HG03175 (cell line): Measurements from ENCODE around the gene MFSD11.
"Not testable (repeated sequence)": the region's sequence is repeated elsewhere in the genome, so short reads cannot be mapped to it uniquely, and the experiment has no call there.

Source experiments
- ATAC-seq: cut with Tn5 transposase; IDR thresholded peaks from one replicate; pipeline ENCODE4 v1.9.1; 2021; ENCODE audit warnings: mild to moderate bottlenecking, moderate library complexity; ENCODE audit not compliant: unreplicated experiment

The MFSD11 gene

DNA sequence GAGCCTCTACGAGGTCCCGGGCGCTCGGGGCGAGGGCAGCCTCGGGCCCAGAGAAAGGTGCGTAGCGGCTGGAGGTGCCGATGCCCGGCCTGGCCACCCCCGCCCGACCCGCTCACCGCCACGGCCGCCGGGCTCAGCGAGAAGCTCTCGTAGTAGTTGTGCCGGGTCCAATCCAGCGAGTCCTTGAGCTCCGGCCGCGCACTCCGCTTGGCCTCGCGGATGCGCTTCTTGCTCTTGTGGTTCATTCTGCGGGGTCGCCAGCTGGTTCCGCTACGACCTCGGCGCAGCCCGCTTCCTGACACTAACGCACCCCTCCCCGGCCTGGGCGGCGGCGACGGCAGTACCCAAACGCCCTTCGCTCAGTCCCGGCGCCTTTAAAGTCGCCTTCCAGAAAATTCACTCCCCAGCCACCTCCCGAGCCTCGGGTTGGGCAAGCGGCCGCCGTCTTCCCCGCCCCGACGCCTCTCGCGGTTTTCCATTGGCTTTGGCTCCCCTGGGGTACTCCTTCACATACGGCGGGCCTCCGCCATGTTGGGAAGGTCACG lies 11.6 kb upstream of the MFSD11 start, which contains the start of gene JMJD6:
Gene JMJD6, minus strand, starts transcription at position 376 of the 545 bp plus-strand sequence. Its CDS starts 131 bp downstream, at position 245.
- ATAC-seq: peak; percentile 78

DNA sequence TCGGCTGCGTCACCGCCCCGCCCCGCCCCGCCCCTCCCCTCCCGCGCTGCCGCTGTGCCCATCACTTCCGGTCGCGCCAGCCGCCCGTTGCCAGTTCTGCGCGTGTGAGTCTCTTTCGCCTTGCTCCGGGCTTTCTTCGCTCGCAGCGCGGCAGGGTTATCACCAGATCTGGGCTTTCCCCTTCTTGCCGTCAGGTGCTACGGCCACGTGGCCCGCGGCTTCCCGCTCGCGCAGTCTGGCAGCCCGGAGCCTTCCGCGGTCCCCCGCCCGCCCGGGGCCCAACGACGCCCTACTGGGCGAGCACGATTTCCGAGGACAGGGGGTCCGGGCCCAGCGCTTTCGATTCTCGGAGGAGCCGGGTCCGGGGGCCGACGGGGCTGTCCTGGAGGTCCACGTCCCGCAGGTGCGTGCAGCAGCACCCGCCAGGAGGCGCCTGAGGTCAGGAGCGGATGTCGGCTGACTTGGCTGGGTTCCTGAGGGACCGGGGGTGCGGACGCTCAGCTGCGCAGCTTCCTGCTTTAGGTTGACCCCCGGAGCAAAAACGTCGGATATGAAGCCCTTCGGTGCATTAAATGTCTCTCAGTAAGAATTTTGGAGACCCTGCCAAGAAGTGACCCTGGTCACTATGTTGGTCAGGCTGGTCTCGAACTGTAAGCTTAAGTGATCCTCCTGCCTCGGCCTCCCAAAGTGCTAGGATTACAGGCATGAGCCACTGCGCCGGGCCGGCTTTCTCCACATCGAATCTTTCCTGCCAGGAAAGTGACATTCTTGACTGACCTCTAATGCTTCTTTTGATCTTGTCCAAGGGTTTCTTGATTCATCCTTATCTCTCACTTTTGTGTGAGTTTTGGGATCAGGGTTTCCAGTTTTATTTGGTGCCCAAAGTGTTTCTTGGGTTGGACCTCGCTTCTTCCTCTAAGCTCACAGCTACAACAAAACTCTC lies 10.9 kb upstream of the MFSD11 start, which contains the start of gene METTL23:
Gene METTL23, plus strand, starts transcription at position 64 of the 943 bp plus-strand sequence. CDS start 2,872 bp downstream, outside the sequence.
- peak; percentile 42 for ATAC-seq

DNA sequence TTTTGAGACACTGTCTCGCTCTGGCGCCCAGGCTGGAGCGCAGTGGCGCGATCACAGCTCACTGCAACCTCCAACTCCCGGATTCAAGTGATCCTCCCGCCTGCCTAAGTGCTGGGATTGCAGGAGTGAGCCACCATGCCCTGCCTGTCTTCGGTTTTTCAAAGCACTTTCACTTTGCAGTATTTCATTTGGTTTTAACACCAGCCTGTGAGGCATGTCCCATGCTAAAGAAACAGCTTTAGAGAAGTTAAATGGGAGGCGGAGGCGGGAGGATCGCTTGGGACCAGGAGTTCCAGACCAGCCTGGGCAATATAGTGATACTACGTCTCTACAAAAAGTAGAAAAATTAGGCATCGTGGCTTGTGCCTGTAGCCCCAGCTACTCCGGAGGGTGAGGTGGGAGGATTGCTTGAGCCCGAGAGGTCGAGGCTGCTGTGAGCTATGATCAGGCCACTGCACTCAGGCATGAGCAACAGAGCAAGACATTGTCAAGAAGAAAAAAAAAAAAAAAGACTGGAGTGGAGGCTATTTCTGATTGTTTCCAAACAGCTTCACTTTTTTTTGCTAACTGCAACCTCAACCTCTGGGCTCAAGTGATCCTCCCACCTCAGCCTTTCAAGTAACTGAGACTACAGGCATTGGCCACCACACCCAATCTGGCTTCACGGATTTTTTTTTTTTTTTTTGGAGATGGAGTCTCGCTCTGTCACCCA lies 10.0 kb upstream of the MFSD11 start:
- no peak for ATAC-seq

DNA sequence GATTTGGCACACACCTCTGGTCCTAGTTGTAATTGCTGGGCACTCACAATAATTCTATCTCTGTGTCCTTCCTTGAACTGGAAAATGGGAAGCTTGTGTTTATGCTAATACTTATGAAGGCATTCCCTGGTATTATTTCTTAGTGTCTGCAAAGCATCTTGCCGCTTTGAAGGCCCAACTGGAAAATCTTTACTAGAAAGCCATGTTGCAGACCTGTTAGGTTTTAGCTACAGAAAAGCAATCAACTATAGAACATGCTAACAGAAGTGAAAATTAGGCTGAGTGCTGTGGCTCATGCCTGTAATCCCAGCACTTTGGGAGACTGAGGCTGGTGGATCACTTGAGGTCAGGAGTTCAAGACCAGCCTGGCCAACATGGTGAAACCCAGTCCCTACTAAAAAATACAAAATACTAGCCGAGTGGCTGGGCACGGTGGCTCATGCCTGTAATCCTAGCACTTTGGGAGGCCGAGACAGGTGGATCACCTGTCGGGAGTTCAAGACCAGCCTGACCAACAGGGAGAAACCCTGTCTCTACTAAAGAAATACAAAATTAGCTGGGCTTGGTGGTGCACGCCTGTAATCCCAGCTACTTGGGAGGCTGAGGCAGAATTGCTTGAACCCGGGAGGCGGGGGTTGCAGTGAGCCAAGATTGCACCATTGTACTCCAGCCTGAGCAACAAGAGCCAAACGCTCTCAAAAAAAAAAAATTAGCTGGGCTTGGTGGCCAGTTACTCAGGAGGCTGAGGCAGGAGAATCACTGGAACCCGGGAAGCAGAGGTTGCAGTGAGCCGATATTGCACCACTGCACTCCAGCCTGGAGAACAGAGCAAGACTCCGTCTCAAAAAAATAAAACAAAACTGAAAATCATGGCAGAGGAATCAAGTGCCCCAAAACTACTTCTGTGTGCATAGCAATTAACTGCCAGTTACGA lies 5.9 kb upstream of the MFSD11 start:
- ATAC-seq: not testable (repeated sequence)

DNA sequence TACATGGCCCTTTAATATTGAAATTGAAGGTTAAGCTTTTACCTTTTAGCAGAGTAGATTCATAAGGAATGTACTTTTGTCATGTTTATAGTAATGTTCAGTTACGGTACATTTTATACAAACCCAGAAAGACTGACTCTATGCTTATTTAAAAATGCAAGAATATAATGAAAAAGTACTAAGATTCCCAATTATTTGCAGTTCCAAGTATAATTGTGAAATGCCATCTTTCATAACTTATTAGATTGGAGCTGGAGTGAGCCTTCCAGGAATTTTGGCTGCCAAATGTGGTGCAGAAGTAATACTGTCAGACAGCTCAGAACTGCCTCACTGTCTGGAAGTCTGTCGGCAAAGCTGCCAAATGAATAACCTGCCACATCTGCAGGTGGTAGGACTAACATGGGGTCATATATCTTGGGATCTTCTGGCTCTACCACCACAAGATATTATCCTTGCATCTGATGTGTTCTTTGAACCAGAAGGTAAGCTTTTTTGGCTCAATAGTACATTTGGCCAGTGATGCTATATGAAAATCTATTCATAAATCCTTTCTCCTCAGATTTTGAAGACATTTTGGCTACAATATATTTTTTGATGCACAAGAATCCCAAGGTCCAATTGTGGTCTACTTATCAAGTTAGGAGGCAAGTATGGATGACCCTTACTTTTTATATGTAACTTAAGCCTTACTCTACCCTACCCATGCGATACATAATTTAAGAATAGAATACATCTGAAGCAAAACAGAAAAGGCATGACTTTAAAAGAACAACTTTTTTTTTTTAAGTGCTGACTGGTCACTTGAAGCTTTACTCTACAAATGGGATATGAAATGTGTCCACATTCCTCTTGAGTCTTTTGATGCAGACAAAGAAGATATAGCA lies 4.9 kb upstream of the MFSD11 start:
- no peak for ATAC-seq

DNA sequence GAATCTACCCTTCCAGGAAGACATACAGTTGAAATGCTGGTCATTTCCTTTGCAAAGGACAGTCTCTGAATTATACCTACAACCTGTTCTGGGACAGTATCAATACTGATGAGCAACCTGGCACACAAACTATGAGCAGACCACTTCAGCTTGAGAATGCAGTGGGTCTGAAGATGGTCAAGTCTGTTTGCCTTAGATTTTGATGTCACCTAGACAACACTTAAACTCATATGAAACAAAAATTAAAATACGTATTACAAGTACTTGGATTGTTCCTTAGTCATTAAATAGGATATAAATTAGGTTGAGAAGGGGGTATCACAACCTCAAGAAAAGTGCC lies 4.3 kb upstream of the MFSD11 start:
- no peak for ATAC-seq

DNA sequence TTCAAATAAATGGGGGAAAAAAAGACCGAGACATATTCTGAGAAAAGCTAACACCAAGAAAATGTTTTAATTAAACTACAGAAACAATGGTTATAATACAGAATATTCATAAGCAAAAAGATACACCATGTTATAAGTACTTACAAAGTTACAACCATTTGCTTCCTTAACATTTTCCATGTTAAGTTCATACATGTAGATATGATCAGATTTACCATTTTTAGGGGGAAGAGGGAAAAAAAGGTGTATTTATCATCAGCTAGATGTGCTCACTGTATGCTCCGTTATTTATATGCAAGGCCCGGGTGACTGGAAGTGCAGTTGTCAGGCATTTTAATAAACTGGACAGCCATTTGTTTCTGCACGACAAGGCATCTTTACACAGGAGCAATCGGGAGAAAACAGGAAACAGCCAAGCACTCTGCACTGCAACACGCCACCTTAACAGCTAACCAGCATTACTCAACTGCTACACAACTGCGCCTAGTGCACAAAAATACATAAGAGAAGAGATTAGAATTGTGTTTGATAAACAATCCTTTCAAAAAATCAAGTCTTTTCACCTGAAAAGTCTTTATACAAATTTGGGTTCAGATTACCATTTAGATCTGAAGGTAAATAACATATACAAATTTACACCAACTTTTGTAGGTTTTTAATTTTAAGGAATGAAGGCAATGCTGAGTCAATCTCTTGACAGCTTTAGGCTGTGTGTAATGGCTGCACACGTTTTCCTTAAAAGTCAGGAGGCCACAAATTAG lies 3.7 kb upstream of the MFSD11 start:
- no peak for ATAC-seq

DNA sequence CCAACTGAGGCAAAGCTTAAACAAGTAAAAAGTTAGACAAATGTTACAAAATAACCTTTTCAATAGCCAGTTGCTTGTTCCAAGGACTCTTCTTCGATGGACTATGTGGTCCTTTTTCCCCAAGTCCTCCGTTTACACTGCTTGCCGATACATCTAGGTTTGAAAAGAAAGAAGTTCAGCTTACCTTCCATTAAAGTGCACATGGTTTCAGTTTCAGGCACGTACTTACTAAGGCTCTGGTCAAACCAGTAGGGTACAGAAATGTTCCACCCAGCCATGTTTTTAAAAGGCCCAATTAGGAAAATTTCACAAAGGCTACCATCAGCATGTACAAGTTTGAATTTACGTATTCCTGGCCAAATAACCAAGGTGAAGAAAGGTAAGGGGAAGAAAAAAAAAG lies 2.9 kb upstream of the MFSD11 start:
- no peak for ATAC-seq

DNA sequence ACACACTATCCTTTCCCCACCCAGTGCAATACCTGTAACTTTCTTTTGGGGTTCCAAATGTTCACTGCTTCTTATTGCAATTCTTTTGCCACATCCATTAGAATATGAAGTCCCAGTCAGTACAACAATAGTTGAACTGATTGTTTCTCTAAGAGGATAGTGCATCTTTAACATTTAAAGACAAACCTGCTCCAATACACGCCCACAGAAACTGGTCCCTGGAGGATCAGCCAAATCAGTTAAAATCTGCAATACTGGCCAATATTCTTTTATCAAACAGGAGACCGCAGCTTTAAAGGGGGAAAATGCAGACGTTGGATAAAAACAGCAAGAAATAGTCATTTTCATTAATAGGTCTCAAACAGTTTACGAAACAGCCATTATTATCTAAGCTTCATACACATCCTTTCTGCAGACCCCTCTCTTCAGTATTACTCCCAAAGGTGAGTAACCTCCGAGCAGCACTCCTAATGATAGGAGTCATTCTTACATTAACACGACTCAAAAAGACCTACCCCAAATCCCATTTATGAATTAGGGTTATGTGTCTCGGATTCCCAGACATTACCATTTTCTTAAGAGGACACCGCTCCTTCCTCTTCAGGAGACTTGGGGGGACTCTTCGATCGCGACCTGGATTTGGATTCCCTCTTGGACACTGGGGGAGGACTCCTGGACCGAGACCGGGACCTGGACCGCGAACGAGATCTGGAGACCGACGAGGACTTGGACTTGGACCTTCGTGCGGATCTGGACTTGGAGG lies 2.2 kb upstream of the MFSD11 start:
- no peak for ATAC-seq

DNA sequence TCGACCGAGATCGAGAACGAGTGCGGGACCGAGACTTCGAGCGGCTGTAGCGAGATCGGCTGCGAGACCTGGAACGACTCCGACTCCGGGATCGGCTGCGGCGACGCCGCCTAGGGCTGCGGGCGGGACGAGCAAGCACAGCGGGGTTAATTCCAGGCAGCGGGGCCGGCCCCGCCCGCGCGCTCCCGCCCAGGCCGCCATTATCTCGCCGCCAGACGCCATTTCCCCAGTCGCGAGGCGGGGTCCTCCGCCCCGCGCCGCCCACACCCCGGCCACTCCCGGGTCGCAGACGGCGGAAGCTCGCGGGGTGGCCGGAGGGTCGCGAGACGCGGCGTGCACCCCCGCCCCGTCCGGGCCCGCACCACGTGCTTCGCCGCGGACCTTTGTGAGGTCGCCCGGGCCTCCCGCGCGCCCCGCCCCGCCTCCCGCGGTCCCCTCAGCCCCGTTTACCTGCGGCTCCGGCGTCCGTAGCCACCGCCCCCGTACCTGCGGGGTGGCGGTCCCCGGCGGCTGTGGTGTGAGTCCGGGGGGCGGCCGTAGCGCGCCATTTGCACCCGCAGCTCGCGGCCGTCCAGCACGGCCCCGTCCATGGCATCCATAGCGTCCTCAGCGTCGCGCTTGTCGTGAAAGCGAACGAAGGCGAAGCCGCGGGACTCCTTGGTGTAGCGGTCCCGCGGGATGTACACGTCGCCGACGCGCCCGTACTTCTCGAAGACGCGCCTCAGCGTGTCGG lies 1.4 kb upstream of the MFSD11 start:
- peak; percentile 14 for ATAC-seq

DNA sequence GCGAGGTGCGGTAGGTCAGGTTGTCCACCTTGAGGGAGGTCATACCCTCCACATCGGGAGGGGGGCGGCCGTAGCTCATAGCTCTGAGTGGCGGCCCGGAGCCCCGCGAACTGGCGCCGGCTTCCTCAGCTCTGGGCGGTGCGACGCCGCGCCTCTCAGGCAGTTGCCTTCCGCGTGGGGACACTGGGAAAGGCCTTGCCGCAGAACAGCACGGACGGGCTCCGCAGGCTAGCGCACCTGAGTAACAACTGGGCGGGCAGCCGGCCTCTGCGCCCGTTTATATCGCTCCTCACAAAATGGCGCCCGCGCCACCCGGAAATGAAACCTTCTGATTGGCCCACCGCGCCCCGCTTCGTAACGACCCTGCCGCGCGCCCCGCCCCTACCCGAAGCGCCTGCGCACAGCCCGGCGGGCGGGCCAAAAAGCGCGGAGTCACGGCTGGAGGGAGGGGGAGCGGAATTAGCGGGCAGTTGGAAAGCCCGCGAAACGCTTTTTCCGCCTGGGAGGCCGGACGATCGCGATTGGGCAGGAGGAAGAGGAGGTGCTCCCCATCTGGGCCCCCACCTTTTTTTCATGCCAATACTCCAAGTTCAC lies 740 bp upstream of the MFSD11 start, which contains the start of gene SRSF2:
Gene SRSF2, minus strand, starts transcription at position 250 of the 594 bp plus-strand sequence. Its CDS starts 171 bp downstream, at position 79.
- peak; percentile 74 for ATAC-seq

DNA sequence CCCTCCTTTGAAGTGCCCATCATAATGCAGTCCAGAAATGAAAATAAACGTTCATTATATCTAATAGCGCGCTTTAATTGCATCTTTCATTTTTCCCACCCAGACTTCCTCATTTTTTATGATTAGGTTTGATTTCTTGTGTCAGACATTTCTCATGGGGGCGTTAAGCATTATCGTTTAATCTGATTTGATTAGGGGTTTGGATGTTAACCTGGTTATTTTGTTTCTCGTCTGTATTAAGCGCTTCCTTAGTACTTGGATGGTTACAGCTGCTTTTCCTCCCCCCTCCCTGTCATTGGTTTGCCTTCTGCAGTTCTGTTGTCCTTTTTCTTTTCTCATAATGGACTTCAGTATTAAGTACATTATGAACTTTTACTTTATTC lies 540 bp downstream of the MFSD11 start:
- no peak for ATAC-seq

DNA sequence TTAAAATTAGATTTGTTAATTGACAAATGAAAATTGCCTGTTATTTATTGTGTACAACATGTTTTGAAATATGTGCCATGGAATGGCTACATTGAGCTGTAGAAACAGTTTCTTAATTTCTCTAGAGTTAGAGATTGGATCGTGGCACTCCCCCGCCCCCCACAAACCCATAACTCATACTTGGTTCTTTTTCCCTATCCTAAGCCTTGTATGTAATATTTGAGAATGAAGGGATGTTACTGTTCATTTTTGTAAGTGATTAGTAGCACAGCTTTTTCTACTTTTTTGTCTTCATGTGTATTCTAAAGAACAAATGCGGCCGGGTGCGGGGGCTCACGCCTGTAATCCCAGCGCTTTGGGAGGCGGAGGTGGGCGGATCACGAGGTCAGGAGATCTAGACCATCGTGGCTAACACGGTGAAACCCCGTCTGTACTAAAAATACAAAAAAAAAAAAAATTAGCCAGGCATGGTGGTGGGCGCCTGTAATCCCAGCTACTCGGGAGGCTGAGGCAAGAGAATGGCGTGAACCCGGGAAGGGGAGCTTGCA lies 1.7 kb downstream of the MFSD11 start:
- ATAC-seq: not testable (repeated sequence)

DNA sequence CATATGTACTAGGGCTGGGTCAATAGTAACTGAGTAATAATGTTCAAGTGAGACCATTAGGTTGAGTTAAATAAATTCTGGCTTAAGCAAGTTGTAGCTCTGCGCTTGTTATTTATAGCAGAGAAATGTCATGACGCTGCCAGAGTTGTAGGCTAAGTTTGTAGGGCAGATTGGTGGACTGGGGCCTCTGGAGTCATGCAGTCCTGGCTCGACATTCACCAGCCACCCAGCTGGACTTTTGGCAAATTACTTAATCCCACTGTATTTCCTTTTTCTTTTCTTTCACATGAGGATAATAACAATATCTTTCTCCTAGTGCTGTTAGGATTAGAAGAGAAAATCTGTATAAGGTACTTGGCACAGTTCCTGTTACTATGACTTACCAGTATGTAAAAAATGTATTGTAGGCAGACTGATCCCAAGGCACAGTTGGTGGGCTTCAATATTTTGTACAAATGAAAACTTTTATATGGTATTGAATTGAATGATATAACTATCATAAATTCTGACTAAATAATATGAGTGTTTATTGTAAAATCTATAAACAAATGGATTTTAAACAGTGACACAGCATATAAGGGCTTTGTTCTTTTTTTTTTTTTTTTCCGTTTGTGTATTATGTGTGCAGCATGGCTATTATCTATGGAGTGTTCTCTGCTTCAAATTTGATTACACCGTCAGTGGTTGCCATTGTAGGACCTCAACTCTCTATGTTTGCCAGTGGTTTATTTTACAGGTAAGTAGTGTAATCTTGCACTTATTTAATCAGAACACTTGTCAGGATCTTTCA lies 2.6 kb downstream of the MFSD11 start:
- no peak for ATAC-seq

DNA sequence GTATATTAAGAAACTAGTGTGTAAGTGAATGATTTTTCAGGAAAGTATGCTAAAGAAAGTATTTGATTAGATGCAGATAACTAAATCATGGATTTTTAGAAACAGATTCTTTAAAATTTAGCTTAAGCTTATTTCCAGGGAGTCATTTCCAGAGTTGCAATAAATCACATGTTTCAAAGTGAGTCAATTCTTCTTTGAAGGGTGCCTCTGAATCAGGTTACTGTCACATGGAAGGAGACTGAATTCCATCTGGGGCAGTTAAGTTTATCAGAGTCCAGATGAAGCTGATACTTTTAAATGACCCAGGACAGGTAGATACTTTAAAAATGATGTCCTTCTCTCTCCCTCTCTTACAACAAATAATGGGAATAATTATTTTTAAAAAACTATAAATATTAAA lies 5.0 kb downstream of the MFSD11 start:
- ATAC-seq: no peak

DNA sequence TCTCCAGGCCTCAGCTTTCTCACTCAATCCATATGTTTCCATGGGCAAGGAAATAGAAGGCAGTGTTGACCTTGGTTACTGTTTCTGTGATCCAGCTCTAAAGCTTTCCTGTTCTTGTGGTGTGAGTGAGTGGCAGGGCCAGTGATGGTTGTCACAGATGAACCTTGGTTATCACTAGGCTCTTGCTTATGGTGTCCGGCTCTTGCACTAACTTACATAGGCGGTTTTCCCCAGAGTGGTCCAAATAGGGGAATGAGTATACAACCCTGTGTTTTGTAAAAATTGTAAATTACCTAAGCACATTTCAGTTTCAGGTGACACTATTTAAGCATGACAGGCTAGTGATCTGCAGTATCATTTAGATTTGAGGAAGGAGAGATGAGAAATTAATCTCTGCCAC lies 6.8 kb downstream of the MFSD11 start:
- no peak for ATAC-seq
